ENCODE results near the gene SDSL.

DNA sequence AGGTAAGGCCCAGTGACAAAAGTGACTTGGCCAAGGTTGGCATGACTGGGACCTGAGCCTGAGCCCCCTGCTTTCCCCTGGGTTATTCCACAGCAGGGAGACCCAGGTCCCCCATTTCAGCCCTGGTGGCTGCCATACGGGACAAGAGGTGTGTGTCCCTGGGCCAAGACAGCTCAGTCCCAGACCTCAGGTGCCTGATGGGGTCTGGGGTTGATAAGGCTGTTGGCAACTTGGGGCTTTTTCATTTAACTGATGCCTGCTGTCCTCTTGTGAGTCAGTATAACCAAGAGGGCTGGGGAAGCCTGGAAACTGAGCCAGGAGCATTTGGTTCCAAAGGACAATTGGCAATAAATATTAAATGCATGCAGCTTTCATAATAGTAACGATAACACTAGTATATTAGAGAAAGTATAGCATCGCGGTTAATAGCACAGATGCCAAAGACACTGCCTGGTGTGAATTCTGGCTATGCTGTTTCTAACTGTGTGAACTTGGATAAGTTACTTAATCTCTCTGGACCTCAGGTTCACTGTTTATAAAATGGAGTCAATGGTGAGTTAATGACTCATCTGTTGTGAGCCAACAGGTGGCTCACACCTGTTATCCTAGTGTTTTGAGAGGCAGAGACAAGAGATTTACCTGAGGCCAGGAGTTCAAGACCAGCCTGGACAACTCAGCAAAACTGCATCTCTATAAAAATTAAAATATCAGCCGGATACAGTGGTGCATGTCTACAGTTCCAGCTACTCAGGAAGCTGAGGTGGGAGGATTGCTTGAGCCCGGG lies 898 bp downstream of the SDSL start:
- TF ChIP-seq CTCF (conservative IDR thresholded peaks at IDR 0.05; ENCODE audit: low read length) (no peak), EZH2phosphoT487 (IDR thresholded peaks at IDR 0.05; ENCODE audit: borderline replicate concordance) (no peak)

Data from Loucy (cell line).